Measurements from ENCODE around the gene TTC39C. TPM values are rescaled to one million over a fixed set of nuclear protein-coding genes. Genes with fewer than 3 reads are reported as not detected.

Gene TTC39C
- total and polyA plus RNA-seq, 2 experiments from 2014 or later = 69.4 to 136 TPM

DNA sequence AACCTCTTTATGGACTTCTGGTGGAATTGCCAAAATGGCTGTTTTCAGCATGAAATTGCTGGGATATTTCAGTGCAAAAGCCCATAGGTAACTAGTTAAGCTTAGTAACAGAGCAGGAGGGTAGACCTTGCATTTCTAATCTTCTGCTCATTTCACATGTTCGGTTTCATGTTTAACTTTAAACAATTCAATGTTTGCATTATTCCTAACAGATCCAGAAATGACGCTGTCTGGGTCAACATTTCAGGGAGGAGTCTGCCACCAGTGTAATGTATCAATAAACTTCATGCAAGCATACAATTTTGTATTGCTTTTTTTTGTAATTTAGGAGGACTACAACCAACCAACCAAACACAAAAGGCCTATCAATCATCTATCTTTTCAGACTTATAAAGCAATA is 146.8 kb downstream of the TTC39C start:
- no peak for TF ChIP-seq POLR2AphosphoS5 (IDR thresholded peaks at IDR 0.05; ENCODE audit: low read depth)
- TF ChIP-seq, protein P1, sequence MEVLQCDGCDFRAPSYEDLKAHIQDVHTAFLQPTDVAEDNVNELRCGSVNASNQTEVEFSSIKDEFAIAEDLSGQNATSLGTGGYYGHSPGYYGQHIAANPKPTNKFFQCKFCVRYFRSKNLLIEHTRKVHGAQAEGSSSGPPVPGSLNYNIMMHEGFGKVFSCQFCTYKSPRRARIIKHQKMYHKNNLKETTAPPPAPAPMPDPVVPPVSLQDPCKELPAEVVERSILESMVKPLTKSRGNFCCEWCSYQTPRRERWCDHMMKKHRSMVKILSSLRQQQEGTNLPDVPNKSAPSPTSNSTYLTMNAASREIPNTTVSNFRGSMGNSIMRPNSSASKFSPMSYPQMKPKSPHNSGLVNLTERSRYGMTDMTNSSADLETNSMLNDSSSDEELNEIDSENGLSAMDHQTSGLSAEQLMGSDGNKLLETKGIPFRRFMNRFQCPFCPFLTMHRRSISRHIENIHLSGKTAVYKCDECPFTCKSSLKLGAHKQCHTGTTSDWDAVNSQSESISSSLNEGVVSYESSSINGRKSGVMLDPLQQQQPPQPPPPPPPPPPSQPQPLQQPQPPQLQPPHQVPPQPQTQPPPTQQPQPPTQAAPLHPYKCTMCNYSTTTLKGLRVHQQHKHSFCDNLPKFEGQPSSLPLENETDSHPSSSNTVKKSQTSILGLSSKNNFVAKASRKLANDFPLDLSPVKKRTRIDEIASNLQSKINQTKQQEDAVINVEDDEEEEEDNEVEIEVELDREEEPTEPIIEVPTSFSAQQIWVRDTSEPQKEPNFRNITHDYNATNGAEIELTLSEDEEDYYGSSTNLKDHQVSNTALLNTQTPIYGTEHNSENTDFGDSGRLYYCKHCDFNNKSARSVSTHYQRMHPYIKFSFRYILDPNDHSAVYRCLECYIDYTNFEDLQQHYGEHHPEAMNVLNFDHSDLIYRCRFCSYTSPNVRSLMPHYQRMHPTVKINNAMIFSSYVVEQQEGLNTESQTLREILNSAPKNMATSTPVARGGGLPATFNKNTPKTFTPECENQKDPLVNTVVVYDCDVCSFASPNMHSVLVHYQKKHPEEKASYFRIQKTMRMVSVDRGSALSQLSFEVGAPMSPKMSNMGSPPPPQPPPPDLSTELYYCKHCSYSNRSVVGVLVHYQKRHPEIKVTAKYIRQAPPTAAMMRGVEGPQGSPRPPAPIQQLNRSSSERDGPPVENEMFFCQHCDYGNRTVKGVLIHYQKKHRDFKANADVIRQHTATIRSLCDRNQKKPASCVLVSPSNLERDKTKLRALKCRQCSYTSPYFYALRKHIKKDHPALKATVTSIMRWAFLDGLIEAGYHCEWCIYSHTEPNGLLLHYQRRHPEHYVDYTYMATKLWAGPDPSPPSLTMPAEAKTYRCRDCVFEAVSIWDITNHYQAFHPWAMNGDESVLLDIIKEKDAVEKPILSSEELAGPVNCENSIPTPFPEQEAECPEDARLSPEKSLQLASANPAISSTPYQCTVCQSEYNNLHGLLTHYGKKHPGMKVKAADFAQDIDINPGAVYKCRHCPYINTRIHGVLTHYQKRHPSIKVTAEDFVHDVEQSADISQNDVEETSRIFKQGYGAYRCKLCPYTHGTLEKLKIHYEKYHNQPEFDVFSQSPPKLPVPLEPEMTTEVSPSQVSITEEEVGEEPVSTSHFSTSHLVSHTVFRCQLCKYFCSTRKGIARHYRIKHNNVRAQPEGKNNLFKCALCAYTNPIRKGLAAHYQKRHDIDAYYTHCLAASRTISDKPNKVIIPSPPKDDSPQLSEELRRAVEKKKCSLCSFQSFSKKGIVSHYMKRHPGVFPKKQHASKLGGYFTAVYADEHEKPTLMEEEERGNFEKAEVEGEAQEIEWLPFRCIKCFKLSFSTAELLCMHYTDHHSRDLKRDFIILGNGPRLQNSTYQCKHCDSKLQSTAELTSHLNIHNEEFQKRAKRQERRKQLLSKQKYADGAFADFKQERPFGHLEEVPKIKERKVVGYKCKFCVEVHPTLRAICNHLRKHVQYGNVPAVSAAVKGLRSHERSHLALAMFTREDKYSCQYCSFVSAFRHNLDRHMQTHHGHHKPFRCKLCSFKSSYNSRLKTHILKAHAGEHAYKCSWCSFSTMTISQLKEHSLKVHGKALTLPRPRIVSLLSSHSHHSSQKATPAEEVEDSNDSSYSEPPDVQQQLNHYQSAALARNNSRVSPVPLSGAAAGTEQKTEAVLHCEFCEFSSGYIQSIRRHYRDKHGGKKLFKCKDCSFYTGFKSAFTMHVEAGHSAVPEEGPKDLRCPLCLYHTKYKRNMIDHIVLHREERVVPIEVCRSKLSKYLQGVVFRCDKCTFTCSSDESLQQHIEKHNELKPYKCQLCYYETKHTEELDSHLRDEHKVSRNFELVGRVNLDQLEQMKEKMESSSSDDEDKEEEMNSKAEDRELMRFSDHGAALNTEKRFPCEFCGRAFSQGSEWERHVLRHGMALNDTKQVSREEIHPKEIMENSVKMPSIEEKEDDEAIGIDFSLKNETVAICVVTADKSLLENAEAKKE (CRISPR knock-in tag; IDR thresholded peaks at IDR 0.05) = no peak
- no peak for TF ChIP-seq CREB1 (CRISPR knock-in tag; IDR thresholded peaks at IDR 0.05; ENCODE audit: low read depth)
- TF ChIP-seq ZNF331 (CRISPR knock-in tag; IDR thresholded peaks at IDR 0.05; ENCODE audit: low read depth) = no peak
- no peak for TF ChIP-seq JUNB (IDR thresholded peaks at IDR 0.05; ENCODE audit: unreplicated experiment)
- no peak for TF ChIP-seq STAT1 (IDR thresholded peaks at IDR 0.05; ENCODE audit: unreplicated experiment)
- TF ChIP-seq CTCF (conservative IDR thresholded peaks at IDR 0.05; ENCODE audit: low read depth in 2 of 2) = no peak
- TF ChIP-seq ETS1 (IDR thresholded peaks at IDR 0.05) = no peak
- no peak for TF ChIP-seq ZNF114 (CRISPR knock-in tag; IDR thresholded peaks at IDR 0.05)
- no peak for TF ChIP-seq NANOG (IDR thresholded peaks at IDR 0.05; ENCODE audit: borderline replicate concordance)
- no peak for TF ChIP-seq EZH2phosphoT487 (IDR thresholded peaks at IDR 0.05; ENCODE audit: unreplicated experiment)
- TF ChIP-seq EZH2 (IDR thresholded peaks at IDR 0.05; ENCODE audit: low read depth, unreplicated experiment) = no peak
- TF ChIP-seq REST (IDR thresholded peaks at IDR 0.05; ENCODE audit: unreplicated experiment) = no peak
- H3K4me3 Mint-ChIP-seq = no peak overlapping the region
- no peaks in the 10 kb centered on the region; the same call in 1 of the 2 replicates for H4K20me1 ChIP-seq (replicated peaks; ENCODE audit: insufficient read depth)
- H3K27ac Mint-ChIP-seq = no peak overlapping the region
- no peaks in the 10 kb centered on the region for H3K27me3 ChIP-seq (ENCODE audit: insufficient read depth)
- ATAC-seq = no peak
- H3K79me2 ChIP-seq (replicated peaks; ENCODE audit: insufficient read depth) = no peaks in the 10 kb centered on the region
- no peak overlapping the region for H2AFZ ChIP-seq
- H3F3A ChIP-seq (replicated peaks; ENCODE audit: low read depth) = 0 out of 2 replicates have a peak, but pooled peaks cover 3% of the 10 kb centered on the region
- peaks cover 40% of the 10 kb centered on the region for H3K36me3 Mint-ChIP-seq (ENCODE audit: low read depth)
- no peaks in the 10 kb centered on the region for H3K4me1 ChIP-seq (ENCODE audit: insufficient read depth)
- H3K9me3 Mint-ChIP-seq = no peaks in the 10 kb centered on the region
- peaks cover 6% of the 10 kb centered on the region for H3K27me3 Mint-ChIP-seq (ENCODE audit: insufficient read depth, low read depth, poor library complexity)
- 0 out of 3 replicates have a peak, but pooled peaks cover 2% of the 10 kb centered on the region for H3K4me1 Mint-ChIP-seq
- DNase-seq (ENCODE audit: low spot score) = no peak
- no peak overlapping the region for H3K4me3 ChIP-seq
- H3K4me2 ChIP-seq = no peak overlapping the region
- H3K36me3 ChIP-seq (ENCODE audit: insufficient read depth) = peaks cover 31% of the 10 kb centered on the region; the same call in 1 of the 2 replicates
- no peaks in the 10 kb centered on the region for H3K9me2 ChIP-seq (ENCODE audit: insufficient read depth)
- no peak overlapping the region for H3K27ac ChIP-seq (ENCODE audit: low read depth)

All from GM23338 (cell line).